HG02623 (cell line): Measurements from ENCODE around the gene BICC1.

Source experiments
- ATAC-seq: cut with Tn5 transposase; IDR thresholded peaks from one replicate; pipeline ENCODE4 v1.9.1; 2021; ENCODE audit warnings: moderate library complexity; ENCODE audit not compliant: unreplicated experiment

BICC1 gene

GRCh38 chr10:58645416-58646146 is 132.9 kb downstream of the BICC1 start:
- ATAC-seq, result no peak

GRCh38 chr10:58647376-58648112 is 134.9 kb downstream of the BICC1 start:
- no peak for ATAC-seq

GRCh38 chr10:58648131-58648530 is 135.5 kb downstream of the BICC1 start:
- no peak for ATAC-seq

- no peak for ATAC-seq
Measured at GRCh38 chr10:58651040-58651439, 138.4 kb downstream of the BICC1 start.

- ATAC-seq, result no peak
Measured at GRCh38 chr10:58651742-58652141, 139.1 kb downstream of the BICC1 start.

- no peak for ATAC-seq
Measured at GRCh38 chr10:58653139-58653538, 140.5 kb downstream of the BICC1 start.

- no peak for ATAC-seq
Measured at GRCh38 chr10:58660575-58661255, 148.0 kb downstream of the BICC1 start.

- ATAC-seq, result no peak
Measured at GRCh38 chr10:58661336-58661735, 148.7 kb downstream of the BICC1 start.

GRCh38 chr10:58661902-58662301 is 149.2 kb downstream of the BICC1 start:
- ATAC-seq, result no peak

GRCh38 chr10:58662314-58662713 is 149.6 kb downstream of the BICC1 start:
- ATAC-seq, result no peak

- no peak for ATAC-seq
Measured at GRCh38 chr10:58665361-58665760, 152.7 kb downstream of the BICC1 start.

- no peak for ATAC-seq
Measured at GRCh38 chr10:58666024-58666423, 153.4 kb downstream of the BICC1 start.

- no peak for ATAC-seq
Measured at GRCh38 chr10:58667658-58668310, 155.1 kb downstream of the BICC1 start.

- ATAC-seq, result no peak
Measured at GRCh38 chr10:58672845-58673244, 160.2 kb downstream of the BICC1 start.

- no peak for ATAC-seq
Measured at GRCh38 chr10:58674251-58674650, 161.6 kb downstream of the BICC1 start.

- no peak for ATAC-seq
Measured at GRCh38 chr10:58675321-58675720, 162.6 kb downstream of the BICC1 start.

GRCh38 chr10:58691528-58691927 is 178.9 kb downstream of the BICC1 start:
- ATAC-seq, result no peak

- ATAC-seq, result no peak
Measured at GRCh38 chr10:58693919-58694318, 181.2 kb downstream of the BICC1 start.

GRCh38 chr10:58695022-58695421 is 182.3 kb downstream of the BICC1 start:
- no peak for ATAC-seq

GRCh38 chr10:58696736-58697135 is 184.1 kb downstream of the BICC1 start:
- no peak for ATAC-seq

GRCh38 chr10:58697691-58698090 is 185.0 kb downstream of the BICC1 start:
- ATAC-seq, result no peak
